SU-DHL-6 (cell line): ENCODE measurements around the gene DAP3.
"Not testable (repeated sequence)": the region's sequence is repeated elsewhere in the genome, so short reads cannot be mapped to it uniquely, and the experiment has no call there.

Experiments
- H2AFZ ChIP-seq: fragments of 200-600 bp; sonication (generic); 2 replicates; pipeline ENCODE4 v1.6.1; 2014; ENCODE audit warnings: low read depth, mild to moderate bottlenecking, moderate library complexity, mixed read lengths, antibody characterized with exemption, low read length; ENCODE audit not compliant: severe bottlenecking
- H3F3A ChIP-seq: fragments of 200-600 bp; shearing (Covaris generic); 2 replicates; pipeline ENCODE4 v1.6.0; 2016; ENCODE audit warnings: antibody characterized with exemption, mild to moderate bottlenecking; ENCODE audit not compliant: insufficient read depth
- H3K27ac ChIP-seq: fragments of 200-600 bp; sonication (generic); 2 replicates; pipeline ENCODE4 v1.5.1; 2016; ENCODE audit warnings: low read depth, mild to moderate bottlenecking, low read length, moderate library complexity, mixed read lengths
- H3K27me3 ChIP-seq: fragments of 200-600 bp; sonication (generic), shearing (Covaris generic); 2 replicates; pipeline ENCODE4 v1.6.0; 2014; ENCODE audit warnings: mild to moderate bottlenecking, low read length
- H3K36me3 ChIP-seq: fragments of 200-600 bp; sonication (generic); 2 replicates; pipeline ENCODE4 v1.6.1; 2014; ENCODE audit warnings: mild to moderate bottlenecking, low read length, mixed read lengths
- H3K4me2 ChIP-seq: fragments of 300-600, 200-600 bp; shearing (Covaris generic), sonication (generic); 2 replicates; pipeline ENCODE4 v1.6.0; 2014; ENCODE audit warnings: low read length, low read depth, mild to moderate bottlenecking; ENCODE audit not compliant: poor library complexity, severe bottlenecking
- H3K4me3 ChIP-seq: fragments of 200-600 bp; sonication (generic); 2 replicates; pipeline ENCODE4 v1.5.1; 2014; ENCODE audit warnings: antibody characterized with exemption, low read length, mild to moderate bottlenecking, mixed read lengths; ENCODE audit not compliant: insufficient read depth, poor library complexity, severe bottlenecking
- H3K79me2 ChIP-seq: fragments of 200-600 bp; sonication (generic); 2 replicates; pipeline ENCODE4 v1.6.1; 2014; ENCODE audit warnings: mild to moderate bottlenecking, low read length, moderate library complexity; ENCODE audit not compliant: insufficient read depth
- H3K9ac ChIP-seq: fragments of 200-600 bp; sonication (generic); 2 replicates; pipeline ENCODE4 v1.7.0; 2014; ENCODE audit warnings: mild to moderate bottlenecking, low read length
- H3K9me2 ChIP-seq: fragments of 200-600 bp; sonication (generic); replicated peaks from 2 replicates; pipeline ENCODE4 v1.6.1; 2014; ENCODE audit warnings: low read length; ENCODE audit not compliant: insufficient read depth
- H3K9me3 ChIP-seq: fragments of 200-600 bp; sonication (generic); 2 replicates; pipeline ENCODE4 v1.6.1; 2014; ENCODE audit warnings: low read length, mixed read lengths; ENCODE audit not compliant: insufficient read depth
- H4K20me1 ChIP-seq: fragments of 200-600 bp; sonication (generic); 2 replicates; pipeline ENCODE4 v1.6.1; 2014; ENCODE audit warnings: low read depth, mild to moderate bottlenecking, antibody characterized with exemption, low read length, moderate library complexity, mixed read lengths
- EZH2phosphoT487 ChIP-seq: fragments of 200-600 bp; sonication (generic), shearing (Covaris generic); conservative IDR thresholded peaks from 2 replicates; pipeline ENCODE4 v1.6.1; 2018; ENCODE audit warnings: mild to moderate bottlenecking, antibody characterized with exemption, low read length, moderate library complexity, mixed read lengths
- TF ChIP-seq, protein P1 (sequence below): fragments of 200-600 bp; sonication (generic); IDR thresholded peaks from one replicate; pipeline ENCODE4 v1.5.1; 2017; ENCODE audit warnings: antibody characterized with exemption, mild to moderate bottlenecking, low read length, moderate library complexity; ENCODE audit not compliant: insufficient read depth, poor library complexity, severe bottlenecking

Gene DAP3

DNA sequence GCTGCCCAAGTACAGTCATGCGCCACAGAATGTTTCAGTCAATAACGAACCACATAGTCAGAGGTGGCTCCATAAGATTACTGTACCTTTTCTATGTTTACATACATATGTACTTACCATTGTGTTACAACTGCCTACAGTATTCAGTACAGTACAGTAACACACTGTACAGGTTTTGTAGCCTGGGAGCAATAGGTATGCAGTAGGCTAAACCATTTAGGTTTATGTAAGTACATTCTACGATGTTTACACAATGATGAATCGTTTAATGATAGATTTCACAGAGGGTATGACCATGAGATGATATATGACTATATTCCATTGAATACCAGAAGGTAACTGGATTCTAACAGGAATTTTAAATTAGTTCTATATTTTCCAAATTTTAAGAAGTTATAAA is 10.9 kb upstream of the DAP3 start:
- H4K20me1 ChIP-seq: peaks cover 7% of the 10 kb centered on the region; the same call in 1 of the 2 replicates
- H3K27me3 ChIP-seq: no peaks in the 10 kb centered on the region
- no peak overlapping the region for H3K4me3 ChIP-seq
- H3K9me2 ChIP-seq: no peaks in the 10 kb centered on the region
- H3F3A ChIP-seq: 0 out of 2 replicates have a peak, but pooled peaks cover 7% of the 10 kb centered on the region
- no peak overlapping the region for H3K27ac ChIP-seq
- no peak overlapping the region for H2AFZ ChIP-seq
- H3K79me2 ChIP-seq: peaks cover 32% of the 10 kb centered on the region
- no peak overlapping the region for H3K4me2 ChIP-seq
- no peak for TF ChIP-seq EZH2phosphoT487
- TF ChIP-seq, protein P1, sequence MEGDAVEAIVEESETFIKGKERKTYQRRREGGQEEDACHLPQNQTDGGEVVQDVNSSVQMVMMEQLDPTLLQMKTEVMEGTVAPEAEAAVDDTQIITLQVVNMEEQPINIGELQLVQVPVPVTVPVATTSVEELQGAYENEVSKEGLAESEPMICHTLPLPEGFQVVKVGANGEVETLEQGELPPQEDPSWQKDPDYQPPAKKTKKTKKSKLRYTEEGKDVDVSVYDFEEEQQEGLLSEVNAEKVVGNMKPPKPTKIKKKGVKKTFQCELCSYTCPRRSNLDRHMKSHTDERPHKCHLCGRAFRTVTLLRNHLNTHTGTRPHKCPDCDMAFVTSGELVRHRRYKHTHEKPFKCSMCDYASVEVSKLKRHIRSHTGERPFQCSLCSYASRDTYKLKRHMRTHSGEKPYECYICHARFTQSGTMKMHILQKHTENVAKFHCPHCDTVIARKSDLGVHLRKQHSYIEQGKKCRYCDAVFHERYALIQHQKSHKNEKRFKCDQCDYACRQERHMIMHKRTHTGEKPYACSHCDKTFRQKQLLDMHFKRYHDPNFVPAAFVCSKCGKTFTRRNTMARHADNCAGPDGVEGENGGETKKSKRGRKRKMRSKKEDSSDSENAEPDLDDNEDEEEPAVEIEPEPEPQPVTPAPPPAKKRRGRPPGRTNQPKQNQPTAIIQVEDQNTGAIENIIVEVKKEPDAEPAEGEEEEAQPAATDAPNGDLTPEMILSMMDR: no peak
- peaks cover 22% of the 10 kb centered on the region; the same call in 1 of the 2 replicates for H3K36me3 ChIP-seq
- no peaks in the 10 kb centered on the region for H3K9me3 ChIP-seq
- H3K9ac ChIP-seq: no peak overlapping the region

DNA sequence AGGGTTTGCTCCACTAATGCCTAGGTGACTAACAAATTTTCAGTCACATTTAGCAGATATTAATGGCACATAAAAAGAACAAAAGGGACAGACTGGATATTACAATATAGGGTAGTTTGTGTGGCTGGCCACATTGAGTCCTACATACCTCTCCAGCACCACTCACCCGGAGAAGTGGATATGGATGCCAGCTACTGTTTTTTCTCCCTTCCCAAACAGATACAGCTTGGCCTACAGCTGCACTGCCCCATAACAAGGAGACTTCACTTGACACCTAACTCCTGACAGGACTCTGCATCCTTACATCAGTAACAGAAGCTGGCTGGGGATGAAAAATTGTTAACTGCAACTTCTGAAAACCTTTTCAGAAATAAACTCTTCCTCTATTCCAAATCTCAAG is 9.9 kb upstream of the DAP3 start:
- H4K20me1 ChIP-seq, H3K27me3 ChIP-seq, H3K9ac ChIP-seq, H3K4me2 ChIP-seq, H3F3A ChIP-seq, H2AFZ ChIP-seq, H3K9me3 ChIP-seq, H3K4me3 ChIP-seq, H3K27ac ChIP-seq, H3K9me2 ChIP-seq: not testable (repeated sequence)
- peaks cover 18% of the 10 kb centered on the region; the same call in 1 of the 2 replicates for H3K36me3 ChIP-seq
- peaks cover 41% of the 10 kb centered on the region for H3K79me2 ChIP-seq

DNA sequence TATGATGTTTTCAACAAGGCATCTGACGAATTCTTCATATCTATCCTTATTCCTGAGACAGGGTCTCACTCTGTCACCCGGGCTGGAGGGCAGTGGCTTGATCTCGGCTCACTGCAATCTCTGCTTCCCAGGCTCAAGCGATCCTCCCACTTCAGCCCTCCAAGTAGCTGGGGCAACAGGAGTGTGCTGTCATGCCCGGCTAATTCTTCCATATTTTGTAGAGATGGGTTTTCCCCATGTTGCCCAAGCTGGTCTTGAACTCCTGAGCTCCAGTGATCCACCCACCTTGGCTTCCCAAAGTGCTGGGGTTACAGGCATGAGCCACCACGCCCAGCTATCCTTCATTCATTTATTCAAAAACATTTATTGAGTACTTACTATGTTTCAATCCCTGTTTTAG is 8.4 kb upstream of the DAP3 start:
- Histone ChIP-seq H3K36me3 (peaks cover 22% of the 10 kb centered on the region; the same call in 1 of the 2 replicates), H3K9ac (no peak overlapping the region), H4K20me1 (peaks cover 14% of the 10 kb centered on the region; the same call in 1 of the 2 replicates), H3K9me3 (no peaks in the 10 kb centered on the region), H3K27me3 (no peaks in the 10 kb centered on the region), H3K9me2 (no peaks in the 10 kb centered on the region), H3K79me2 (peaks cover 57% of the 10 kb centered on the region), H3F3A (peaks cover 11% of the 10 kb centered on the region; the same call in 1 of the 2 replicates), H3K4me2 (no peak overlapping the region), H3K27ac (no peak overlapping the region), H3K4me3 (no peak overlapping the region), H2AFZ (no peak overlapping the region)
- TF ChIP-seq, protein P1: no peak
- TF ChIP-seq EZH2phosphoT487: no peak

- Histone ChIP-seq H4K20me1 (peaks cover 17% of the 10 kb centered on the region; the same call in 1 of the 2 replicates), H3K4me2 (no peak overlapping the region), H3K36me3 (peaks cover 17% of the 10 kb centered on the region; the same call in 1 of the 2 replicates), H3K27me3 (no peaks in the 10 kb centered on the region), H3F3A (peaks cover 12% of the 10 kb centered on the region; the same call in 1 of the 2 replicates), H3K27ac (no peak overlapping the region), H3K9me2 (no peaks in the 10 kb centered on the region), H3K9ac (no peak overlapping the region), H2AFZ (no peak overlapping the region), H3K9me3 (no peaks in the 10 kb centered on the region), H3K79me2 (peaks cover 69% of the 10 kb centered on the region), H3K4me3 (no peak overlapping the region)
- no peak for TF ChIP-seq EZH2phosphoT487
- TF ChIP-seq, protein P1: no peak
Observed at GRCh38 chr1:155681776-155682175, 7.1 kb upstream of the DAP3 start.

DNA sequence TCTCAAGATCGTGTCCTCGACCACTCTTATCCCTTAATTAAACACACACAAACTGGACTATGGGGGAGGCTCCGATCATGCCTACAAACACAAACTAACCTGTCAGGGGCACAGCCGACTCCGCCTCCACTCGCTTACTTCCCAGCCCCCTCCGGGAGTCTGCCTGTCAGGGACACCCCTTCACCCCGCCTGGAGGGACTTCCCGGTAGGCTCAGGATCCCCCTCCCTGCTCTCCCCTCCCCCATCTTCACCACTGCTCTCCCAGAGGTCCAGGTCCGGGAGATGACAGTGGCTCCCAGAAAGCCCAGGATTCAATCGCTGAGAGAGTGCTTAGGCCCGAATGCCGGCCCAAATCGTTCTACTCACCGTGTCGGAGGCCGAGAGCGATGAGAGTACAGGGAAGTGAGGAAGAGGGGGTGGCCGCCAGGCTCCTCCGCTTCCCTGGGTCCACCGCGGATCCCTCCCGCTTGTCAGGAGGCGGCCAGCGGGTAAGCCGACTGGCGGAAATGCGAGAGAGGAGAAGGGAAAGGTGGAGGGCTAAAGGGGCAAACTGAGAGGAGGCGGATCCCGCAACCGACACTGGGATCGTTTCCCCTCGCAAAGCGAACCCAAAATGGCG is 1.1 kb upstream of the DAP3 start:
- peaks cover 15% of the 10 kb centered on the region; the same call in 1 of the 2 replicates for H3K9me3 ChIP-seq
- peak overlapping the region; percentile 61 for H3K4me2 ChIP-seq
- not testable (repeated sequence) for H3K27me3 ChIP-seq, H3K9me2 ChIP-seq, H3F3A ChIP-seq
- peak overlapping the region; percentile 98 for H3K4me3 ChIP-seq
- H4K20me1 ChIP-seq: peaks cover 11% of the 10 kb centered on the region; the same call in 1 of the 2 replicates
- peak overlapping the region; percentile 82 for H3K27ac ChIP-seq
- H3K9ac ChIP-seq: peak overlapping the region; percentile 98
- peaks cover 92% of the 10 kb centered on the region for H3K79me2 ChIP-seq
- peak overlapping the region; percentile 60 for H2AFZ ChIP-seq
- H3K36me3 ChIP-seq: peaks cover 28% of the 10 kb centered on the region
